Nucleus accumbens (tissue), 56 donors: Measurements from ENCODE around the gene GLTP.
"Not testable (repeated sequence)": the region's sequence is repeated elsewhere in the genome, so short reads cannot be mapped to it uniquely, and the experiment has no call there.

ENCODE experiments used
- DNase-seq, 56 donors: peaks; one replicate each; lab custom pipeline; 2025; lab: John Stamatoyannopoulos, UW

The GLTP gene

DNA sequence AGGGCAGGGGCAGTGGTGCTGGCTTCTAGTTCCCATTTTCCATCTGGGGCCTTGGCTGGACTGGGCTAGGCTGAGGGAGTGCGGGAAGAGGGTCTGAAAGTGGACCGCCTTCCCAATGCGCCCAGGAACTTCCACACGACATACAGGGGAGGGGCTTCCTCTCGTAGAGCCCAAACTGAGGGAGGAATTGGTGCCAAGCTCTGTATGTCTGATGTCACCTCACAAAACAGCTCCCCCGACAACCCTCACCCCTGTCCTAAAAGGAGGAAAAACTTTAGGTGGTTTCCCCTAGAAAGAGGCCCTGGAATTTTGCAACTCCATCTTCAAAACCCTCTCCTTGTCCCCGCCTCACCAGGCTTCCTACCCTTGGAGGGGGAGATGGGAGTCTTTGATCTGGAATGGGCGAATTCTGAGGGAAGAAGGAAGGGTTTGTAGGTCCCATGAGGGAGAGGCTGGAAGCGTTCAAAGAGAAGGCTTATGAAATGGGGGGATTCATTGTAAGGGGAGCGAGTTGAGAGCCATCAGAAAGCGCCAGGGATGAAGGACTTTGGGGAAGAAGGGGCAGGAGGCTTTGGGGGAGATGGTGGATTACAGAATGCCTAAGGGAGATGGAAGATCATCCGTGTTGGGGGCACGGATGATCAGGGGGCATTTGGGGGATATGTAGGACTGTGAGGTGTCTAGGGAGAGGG lies 844 bp downstream of the GLTP start:
- peak in 23 of 56 donors; percentile 3 to 61 (median 32) for DNase-seq

DNA sequence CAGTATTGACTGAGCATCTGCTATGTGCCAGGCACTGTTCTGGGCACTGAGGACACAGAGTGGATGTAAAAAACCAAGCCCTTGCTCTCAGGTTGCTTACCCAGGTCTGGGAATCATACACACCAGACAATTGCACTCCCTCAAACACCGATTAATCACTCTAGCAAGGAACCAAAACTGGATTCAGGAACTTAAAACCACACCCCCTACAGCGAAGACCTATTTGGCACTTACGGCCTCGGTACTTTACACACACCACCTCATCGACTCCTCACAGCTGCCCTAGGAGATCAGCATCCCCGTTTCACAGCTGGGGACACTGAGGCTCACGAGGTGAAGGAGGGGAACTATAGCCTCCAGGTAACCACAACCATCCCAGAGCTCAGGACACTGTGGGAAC lies 1.6 kb downstream of the GLTP start:
- peak in 1 of 56 donors; percentile 28 for DNase-seq

DNA sequence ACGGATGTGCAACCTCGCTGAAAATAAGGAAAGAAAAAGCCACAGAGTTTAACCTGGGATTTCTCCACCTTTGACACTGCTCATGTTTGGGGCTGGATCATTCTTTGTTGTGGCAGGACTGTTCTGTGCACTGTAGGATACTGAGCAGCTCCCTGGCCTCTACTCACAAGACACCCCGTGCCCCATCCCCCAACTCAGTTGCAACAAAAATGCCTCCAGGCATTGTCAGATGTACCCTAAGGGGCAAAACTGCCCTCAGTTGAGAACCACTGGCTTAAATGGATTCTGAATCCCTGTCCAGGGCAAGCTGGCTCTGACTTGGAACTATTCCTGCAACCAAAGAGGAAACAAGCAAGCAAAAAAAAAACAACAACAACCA lies 2.1 kb downstream of the GLTP start:
- peak in 22 of 56 donors; percentile 9 to 74 (median 47) for DNase-seq

DNA sequence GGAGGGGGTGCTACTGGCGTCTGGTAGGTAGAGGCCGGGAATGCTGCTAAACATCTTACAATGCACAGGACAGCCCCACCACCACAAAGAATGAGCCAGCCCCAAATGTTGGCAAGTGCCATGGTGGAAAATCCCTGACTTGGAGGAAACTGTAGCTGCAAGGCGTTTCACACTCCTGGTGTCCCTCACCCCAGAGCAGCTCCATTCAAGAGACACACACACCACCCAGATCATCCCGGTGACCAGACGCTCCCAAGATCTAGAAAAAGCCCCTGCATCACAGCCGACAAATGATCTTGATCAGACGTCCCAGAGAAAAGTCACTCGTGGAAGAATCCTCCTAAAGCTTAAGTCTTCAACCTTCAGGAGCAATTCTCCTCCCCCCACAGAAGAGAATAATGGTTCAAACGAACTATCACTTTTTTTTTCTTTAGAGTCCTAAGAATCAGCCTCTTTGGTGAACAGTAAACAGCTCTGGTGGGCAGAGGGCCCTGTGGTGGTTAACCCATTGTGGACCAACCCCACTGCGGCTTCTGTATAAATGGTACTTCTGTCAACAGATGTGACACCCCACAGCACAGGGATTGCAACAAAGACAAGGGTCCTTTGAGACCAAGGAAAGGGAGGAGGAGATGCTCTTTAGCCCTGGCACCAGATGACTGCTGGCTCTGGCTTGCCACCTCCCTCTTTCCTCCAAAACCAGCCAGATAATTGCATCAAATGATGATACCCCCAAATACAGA lies 2.7 kb downstream of the GLTP start:
- DNase-seq: peak in 48 of 56 donors; percentile 10 to 78 (median 44)

DNA sequence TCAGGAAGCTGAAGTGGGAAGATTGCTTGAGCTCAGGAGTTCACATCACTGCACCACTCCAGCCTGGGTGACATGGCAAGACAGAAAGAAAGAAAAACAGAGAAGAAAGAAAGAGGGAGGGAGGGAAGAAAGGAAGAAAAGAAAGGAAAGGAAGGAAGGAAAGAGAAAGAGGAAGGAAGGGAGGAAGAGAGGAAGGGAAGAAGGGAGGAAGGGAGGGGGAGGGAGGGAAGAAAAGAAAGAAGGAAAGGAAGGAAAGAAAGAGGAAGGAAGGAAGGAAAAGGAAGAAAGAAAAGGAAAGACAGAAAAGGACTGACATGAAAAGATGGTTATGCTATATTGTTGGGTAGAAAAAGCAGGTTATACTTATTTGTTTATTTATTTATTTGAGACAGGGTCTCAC lies 3.9 kb downstream of the GLTP start:
- DNase-seq: no peak

DNA sequence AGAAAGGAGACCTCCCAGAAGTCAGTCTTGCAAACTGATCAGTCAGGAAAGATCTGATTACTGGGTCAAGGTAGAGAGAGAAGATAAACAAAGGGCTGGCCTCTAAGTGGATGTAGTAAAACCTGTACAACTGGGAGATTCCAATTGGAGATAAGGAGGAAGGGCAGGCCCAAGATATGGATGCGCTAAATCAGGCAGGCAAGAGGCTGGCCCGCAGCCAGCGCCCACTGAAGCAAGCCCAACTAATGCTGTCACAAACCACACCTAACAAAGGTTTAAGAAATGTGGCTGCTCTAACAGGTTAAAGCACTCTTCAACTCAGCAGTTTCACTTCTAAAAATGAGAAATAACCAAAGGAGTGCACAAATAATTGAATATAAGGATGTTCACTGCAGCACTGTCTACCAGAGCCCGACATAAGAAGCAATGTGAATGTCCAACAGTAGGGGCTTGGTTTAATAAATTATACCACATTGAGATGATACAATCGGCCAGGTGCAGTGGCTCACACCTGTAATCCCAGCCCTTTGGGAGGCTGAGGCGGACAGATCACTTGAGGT lies 4.7 kb downstream of the GLTP start:
- DNase-seq: no peak

DNA sequence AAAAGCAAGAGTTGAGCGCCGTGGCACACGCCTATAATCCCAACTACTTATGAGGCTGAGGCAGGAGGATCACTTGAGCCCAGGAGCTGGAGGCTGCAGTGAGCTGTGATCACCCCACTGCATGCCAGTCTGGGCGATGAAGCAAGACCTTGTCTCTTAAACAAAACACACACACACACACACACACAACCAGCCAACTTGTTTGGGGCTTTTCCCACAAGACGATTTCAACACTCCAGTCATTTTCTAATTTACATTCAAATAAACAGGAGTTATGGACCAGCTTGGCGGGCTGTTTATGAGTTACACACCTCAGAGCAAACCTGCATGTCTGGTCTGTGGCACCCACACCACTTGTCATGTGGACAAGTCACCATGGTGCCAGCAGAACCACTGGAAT lies 6.7 kb downstream of the GLTP start:
- DNase-seq: no peak

DNA sequence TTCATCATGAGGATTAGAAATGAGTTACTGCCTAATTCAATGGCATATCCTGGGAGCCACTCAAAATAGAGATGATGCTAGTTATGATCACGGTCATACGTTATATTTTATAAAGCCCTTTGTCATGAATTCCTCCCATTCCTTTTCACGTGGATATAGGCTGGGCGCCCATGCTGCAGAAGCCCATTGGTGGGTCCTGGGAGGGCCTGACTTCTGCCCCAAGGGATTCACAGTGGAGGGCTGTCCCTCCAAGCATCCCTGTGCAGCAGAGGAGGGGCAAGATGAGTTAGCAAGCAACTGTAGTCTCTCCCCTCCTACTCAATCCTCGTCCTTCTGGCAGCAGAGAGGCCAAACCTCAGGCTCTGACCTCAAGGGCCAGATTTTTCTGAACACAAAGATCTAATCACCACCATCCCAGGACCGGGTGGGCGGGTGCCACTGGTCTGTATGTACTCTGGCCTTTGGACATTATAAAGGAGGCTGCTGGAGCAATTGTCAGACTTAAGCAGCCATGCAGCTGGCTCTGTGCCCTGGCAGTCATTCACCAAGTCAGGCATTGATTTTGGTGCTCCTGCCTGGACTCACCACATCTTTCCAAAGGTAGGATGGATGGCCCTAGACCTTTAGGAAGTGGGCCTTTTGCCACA lies 8.6 kb downstream of the GLTP start:
- DNase-seq: peak in 9 of 56 donors; percentile 19 to 38 (median 26)

DNA sequence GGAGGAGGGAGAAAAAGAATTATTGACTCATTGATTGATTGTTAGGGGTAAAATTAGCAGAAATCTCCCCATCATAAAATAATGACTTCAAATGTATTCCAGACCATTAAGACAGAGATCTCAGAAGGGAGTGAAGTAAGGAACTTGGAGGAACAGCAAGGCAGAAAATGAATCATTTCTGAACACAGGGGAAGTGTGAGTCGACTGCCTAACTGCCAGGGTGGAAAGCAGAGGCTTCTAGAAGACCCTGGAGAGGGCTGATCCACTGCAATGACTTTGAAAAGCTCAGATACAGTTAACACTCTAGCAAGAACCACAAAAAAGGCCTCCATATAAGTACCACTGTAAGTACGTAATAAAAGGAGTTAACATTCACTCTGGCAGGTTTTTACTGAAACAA lies 9.7 kb downstream of the GLTP start:
- DNase-seq: no peak

DNA sequence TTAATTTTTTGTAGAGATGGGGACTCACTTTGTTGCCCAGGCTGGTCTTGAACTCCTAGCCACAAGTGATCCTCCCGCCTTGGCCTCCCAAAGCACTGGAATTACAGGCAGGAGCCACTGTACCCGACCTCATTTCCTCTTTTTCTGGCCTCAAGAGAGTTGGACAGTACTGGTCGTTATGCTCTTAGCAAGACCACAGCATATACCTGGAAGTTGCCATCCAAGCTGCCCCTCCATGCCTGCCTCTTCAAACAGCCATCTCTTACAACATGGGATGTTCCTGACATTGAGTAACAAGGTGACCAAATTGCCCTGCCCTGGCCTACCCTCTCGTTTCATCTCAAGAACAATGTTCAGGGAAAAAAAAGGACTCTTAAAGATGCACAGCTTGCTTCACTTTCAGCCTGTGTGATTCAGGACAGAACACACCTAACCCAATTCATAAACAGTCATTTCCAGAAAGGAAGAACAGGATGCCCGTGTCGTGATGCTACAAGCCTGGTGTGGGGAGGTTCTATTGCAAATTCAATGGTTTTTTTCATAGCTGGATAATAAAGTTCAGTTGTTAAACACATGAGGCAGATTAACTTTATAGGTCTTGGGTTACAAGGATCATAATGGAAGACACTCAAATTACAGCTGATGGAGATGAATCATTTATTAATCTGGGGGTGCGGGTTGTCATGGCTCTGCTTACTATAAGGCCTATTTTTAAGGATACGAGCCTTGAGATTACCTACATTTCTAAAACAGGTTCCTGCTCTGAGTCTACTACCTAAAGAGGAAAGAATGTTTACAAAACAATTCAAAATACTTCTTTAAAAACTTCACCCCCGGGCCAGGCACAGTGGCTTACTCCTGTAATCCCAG lies 11.9 kb downstream of the GLTP start:
- no peak for DNase-seq

DNA sequence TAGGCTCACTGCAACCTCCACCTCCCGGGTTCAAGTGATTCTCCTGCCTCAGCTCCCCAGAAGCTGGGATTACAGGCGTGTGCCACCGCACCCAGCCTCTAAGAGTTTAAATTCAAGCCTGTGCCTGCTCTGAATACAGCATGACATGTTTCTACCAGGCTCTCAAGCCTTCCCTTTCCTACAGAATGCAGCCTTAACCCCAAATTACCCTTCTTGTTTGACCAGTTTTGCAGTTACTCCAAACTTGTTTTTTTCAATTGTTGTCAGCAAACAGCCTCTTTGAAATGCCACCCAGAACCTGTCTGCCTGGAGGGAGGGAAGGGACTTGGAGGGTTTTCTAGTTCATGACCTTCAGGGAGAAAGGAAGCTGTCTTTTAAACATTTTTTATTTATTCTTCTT lies 15.4 kb downstream of the GLTP start:
- no peak for DNase-seq

DNA sequence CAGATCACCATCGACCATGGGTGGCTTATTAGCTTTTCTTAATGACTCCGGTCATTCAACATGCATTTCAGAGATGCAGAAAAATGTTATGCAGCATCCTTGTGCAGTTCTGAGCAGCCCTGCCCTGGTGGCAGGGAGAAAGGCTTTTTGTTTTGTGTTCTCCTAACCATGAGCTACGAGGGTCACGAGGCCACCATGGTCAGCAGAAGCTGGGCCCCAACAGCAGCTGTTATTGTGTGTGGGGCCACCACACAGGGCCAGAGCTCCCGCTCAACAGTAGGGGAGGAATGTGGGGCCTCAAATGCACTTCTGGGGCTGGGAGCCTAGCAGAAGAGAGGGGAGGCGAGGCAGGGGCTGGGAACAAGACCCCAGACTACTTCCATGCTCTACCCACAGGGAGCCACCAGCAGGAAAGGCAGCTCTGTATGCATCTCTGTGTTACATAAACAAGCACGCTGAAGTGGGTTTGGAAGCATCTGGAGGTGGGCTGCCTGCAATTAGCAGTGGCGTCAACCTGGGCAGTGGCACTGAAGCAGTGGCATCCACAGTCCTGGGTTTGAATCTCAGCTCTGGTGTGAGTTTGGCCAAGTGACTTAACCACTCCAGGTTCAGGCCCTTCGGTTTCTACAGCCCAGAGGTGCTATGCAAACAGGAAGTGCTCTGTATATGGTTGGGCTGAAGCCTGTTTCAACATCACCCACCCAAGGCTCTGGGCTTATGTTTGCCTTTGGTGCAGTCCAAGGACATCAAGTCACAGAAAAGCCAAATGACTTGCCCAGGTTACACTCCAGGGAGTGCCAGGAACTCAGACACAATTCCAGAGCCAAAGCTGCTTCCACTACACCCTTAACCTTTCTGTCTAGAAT lies 16.3 kb downstream of the GLTP start:
- peak in 54 of 56 donors; percentile 22 to 88 (median 76) for DNase-seq

DNA sequence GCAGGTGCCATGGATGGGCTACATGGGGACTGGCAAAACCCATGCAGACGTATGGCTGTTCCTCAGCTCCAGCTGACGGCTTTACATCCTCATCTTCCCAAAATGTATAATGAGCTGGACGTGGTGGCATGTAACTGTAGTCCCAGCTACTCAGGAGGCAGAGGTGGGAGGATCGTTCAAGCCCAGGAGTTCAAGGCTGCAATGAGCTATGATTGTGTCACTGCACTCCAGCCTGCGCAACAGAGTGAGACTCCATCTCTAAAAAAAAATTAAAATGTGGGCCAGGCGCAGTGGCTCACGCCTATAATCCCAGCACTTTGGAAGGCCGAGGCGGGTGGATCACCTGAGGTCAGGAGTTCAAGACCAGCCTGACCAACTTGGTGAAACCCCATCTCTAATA lies 17.9 kb downstream of the GLTP start:
- not testable (repeated sequence) for DNase-seq

DNA sequence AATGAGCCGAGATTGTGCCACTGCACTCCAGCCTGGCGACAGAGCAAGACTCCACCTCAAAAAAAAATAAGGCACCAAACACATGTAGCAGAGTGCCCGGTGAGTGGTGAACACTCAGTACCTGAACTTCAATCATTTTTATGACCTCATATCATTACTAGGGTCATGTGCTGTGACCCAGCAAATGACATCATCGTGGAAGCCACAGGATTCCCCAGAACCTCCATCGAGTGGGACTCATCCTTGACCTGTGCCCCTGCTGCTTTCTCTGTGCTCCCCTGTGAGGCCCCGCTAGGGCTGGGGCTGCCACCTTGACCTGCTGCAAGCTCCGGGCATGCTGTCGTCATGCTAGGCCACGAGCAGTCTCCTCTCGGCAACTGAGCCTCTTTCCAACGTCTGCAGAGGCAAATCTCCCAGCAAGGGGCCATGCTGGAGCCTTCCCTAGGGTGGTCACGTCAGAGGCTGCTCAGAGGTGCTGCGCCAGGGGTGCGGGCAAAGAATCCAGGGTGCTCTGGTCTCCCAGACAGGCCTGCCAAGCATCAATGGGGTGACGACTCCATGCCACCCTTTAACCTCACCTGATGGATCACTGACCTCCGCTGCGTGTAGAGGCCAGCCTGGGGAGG lies 18.5 kb downstream of the GLTP start:
- DNase-seq: no peak

DNA sequence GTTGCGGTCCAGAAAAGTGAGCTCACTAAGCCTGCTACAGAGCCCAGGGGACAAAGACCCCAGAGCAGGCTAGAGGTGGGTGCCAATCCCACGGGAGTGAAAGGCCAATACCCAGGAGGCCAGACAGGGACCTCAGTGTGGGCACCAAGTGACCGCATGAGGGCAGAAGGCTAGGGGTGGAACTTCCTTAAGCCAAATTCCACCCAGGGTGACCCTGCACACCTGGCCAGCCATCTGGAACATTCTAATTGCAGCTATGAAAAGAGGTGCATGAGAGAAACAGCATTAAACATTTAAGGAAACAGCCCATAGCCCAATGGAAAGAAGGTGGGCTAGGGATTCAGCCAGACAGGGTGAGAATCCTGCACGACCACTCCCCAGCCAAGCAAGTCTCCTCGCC lies 19.4 kb downstream of the GLTP start:
- DNase-seq: no peak

DNA sequence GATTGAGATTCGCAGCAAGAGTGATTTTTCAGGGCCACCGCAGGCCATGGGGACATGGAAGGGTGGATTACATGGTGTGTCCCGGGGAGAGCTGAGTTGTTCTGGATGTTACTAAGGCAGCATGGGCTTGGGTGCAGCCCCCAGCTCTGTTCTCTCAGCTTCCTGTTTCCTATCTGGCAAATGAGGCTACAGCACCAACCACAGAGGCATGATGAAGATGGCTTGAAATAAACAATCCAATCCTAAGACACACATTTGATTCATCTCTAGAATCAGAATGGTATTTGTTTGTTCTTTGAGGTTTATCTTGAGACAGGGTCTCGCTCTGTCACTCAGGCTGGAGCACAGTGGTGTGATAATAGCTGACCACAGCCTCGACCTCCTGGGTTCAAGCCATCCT lies 21.6 kb downstream of the GLTP start:
- no peak for DNase-seq

DNA sequence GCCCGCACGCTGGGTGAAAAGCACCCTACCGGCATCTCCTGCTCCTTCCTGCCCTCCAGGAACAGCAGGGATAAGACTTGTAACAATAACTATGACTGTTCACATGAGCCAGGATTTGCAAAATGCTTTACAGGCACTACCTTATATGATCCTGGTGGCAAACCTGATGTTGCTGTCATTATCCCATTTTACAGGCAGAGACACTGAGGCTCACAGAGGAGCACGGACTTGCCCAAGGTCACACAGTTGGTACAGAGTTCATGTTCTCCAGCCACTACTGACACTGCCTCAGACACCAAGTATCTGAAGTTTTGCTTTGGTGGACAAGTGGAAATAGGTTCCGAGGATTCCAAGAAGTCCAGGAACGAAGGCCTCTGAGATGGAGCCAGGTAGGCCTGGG lies 22.6 kb downstream of the GLTP start:
- no peak for DNase-seq

DNA sequence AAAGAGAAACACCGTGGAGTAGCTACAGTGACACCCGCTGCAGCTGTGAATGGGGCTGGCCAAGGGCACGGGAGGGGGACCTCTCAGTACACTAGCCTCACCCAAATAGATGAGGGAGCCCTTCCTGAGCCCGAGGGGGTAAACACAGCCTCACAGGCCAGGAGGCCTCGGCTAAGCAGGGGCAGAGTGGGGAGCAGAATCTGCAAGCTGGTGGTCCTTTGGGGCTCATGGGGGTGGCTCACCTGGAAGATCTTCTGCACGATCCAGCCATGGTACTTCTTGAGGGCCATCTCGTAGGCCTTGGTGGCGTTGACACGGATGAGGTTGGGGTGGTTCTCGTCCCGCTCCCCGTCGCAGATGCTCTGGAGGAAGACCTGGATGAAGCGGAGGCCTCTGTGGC lies 25.0 kb downstream of the GLTP start:
- no peak for DNase-seq

DNA sequence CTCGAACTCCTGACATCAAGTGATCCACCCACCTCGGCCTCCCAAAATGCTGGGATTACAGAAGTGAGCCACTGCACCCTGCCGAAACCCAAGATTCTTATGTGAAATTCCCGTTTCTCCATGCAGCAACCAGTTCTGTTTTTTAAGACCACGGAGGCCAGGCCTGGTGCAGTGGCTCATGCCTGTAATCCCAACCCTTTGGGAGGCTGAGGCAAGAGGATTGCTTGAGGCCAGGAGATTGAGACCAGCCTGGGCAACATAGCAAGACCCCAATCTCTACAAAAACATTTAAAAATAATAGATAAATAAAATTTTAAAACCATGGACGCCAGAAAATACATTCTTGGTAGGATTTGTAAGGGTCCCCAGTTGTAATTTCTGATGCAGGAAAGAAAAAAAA lies 29.8 kb downstream of the GLTP start:
- not testable (repeated sequence) for DNase-seq
